IMR-90 (cell line): ENCODE data around the gene ANKRD40. TPM values are rescaled to one million over a fixed set of nuclear protein-coding genes. Genes with fewer than 3 reads are reported as not detected.

ENCODE experiments used
- ATAC-seq: fragments of 200-7000 bp; cut with Tn5 transposase; 2 replicates; pipeline ENCODE4 v1.9.1; 2020; ENCODE audit warnings: low read depth, mild to moderate bottlenecking, moderate library complexity
- BruUV-seq: library from RNA; stranded (reverse); fragments of 400-500 nt; replicated peaks from 2 replicates; lab custom pipeline; 2021; lab: Mats Ljungman, UMichigan
- CTCF ChIA-PET: fragments of 300-600 bp; formaldehyde crosslinking; extraction: SDS; loops from one replicate; lab custom pipeline; 2021; ENCODE audit warnings: antibody characterized with exemption; lab: Yijun Ruan, JAX
- POLR2A ChIA-PET: fragments of 300-600 bp; sonication (Branson Sonifier 250); formaldehyde crosslinking; loops from one replicate; lab custom pipeline; 2022; ENCODE audit warnings: antibody characterized with exemption; ENCODE audit not compliant: unreplicated experiment; lab: Charles Lee
- DNase-seq: peaks from one replicate; pipeline ENCODE4 v3.0.0; 2013
- H2AFZ ChIP-seq: replicated peaks from 2 replicates; pipeline ENCODE3; 2013; ENCODE audit warnings: low read length, mild to moderate bottlenecking; ENCODE audit not compliant: poor library complexity
- H2AK5ac ChIP-seq: 2 replicates; pipeline ENCODE4 v1.6.1; 2013; ENCODE audit warnings: low read depth, low read length, inconsistent platforms
- H2AK9ac ChIP-seq: replicated peaks from 2 replicates; pipeline ENCODE3; 2013; ENCODE audit warnings: mild to moderate bottlenecking, low read depth, low read length, moderate library complexity; ENCODE audit not compliant: poor library complexity
- H2BK120ac ChIP-seq: 2 replicates; pipeline ENCODE4 v1.6.1; 2013; ENCODE audit warnings: low read depth, low read length, inconsistent platforms
- H2BK15ac ChIP-seq: 3 replicates; pipeline ENCODE4 v1.6.1; 2013; ENCODE audit warnings: low read depth, low read length, inconsistent platforms
- H2BK20ac ChIP-seq: 2 replicates; pipeline ENCODE4 v1.6.1; 2013; ENCODE audit warnings: low read depth, mild to moderate bottlenecking, inconsistent platforms, low read length, moderate library complexity
- H2BK5ac ChIP-seq: 2 replicates; pipeline ENCODE4 v1.6.1; 2013; ENCODE audit warnings: mild to moderate bottlenecking, low read depth, low read length, inconsistent platforms; ENCODE audit not compliant: poor library complexity, severe bottlenecking
- H3K14ac ChIP-seq: replicated peaks from 2 replicates; pipeline ENCODE4 v1.6.1; 2013; ENCODE audit warnings: low read depth, low read length, inconsistent platforms
- H3K18ac ChIP-seq: 2 replicates; pipeline ENCODE4 v1.6.1; 2013; ENCODE audit warnings: low read depth, low read length, control low read depth
- H3K23ac ChIP-seq: 2 replicates; pipeline ENCODE4 v1.6.1; 2013; ENCODE audit warnings: low read depth, low read length, inconsistent platforms
- H3K27ac ChIP-seq: 2 replicates; pipeline ENCODE4 v1.5.1; 2013; ENCODE audit warnings: mild to moderate bottlenecking, control low read depth, low read length; ENCODE audit not compliant: insufficient read depth
- H3K27me3 ChIP-seq: 2 replicates; pipeline ENCODE4 v1.6.1; 2013; ENCODE audit warnings: low read length; ENCODE audit not compliant: control insufficient read depth, insufficient read depth
- H3K36me3 ChIP-seq: 2 replicates; pipeline ENCODE4 v1.6.1; 2013; ENCODE audit warnings: low read length, mixed read lengths; ENCODE audit not compliant: control insufficient read depth, insufficient read depth
- H3K4ac ChIP-seq: 2 replicates; pipeline ENCODE4 v1.6.1; 2013; ENCODE audit warnings: low read depth, low read length, inconsistent platforms
- H3K4me1 ChIP-seq: 2 replicates; pipeline ENCODE4 v1.6.1; 2013; ENCODE audit warnings: low read length, mixed read lengths; ENCODE audit not compliant: control insufficient read depth, insufficient read depth
- H3K4me2 ChIP-seq: 2 replicates; pipeline ENCODE4 v1.6.1; 2013; ENCODE audit warnings: low read depth, mild to moderate bottlenecking, control low read depth, low read length, moderate library complexity
- H3K4me3 ChIP-seq: 2 replicates; pipeline ENCODE4 v1.5.1; 2013; ENCODE audit warnings: low read depth, mild to moderate bottlenecking, control low read depth, low read length, moderate library complexity; ENCODE audit not compliant: insufficient read depth
- H3K56ac ChIP-seq: 2 replicates; pipeline ENCODE4 v1.6.1; 2013; ENCODE audit warnings: low read length, inconsistent platforms; ENCODE audit not compliant: insufficient read depth; ENCODE audit errors: extremely low read depth
- H3K79me1 ChIP-seq, 2 experiments: 2 replicates each; pipeline ENCODE4 v1.6.1; 2013; ENCODE audit warnings: low read length in 2 of 2, inconsistent platforms in 1 of 2, low read depth in 1 of 2
- H3K9ac ChIP-seq: 2 replicates; pipeline ENCODE4 v1.6.1; 2013; ENCODE audit warnings: low read depth, low read length, control low read depth
- H3K9me1 ChIP-seq: 2 replicates; pipeline ENCODE4 v1.6.1; 2013; ENCODE audit warnings: low read length, inconsistent platforms; ENCODE audit not compliant: insufficient read depth
- H3K9me3 ChIP-seq: 2 replicates; pipeline ENCODE4 v1.6.1; 2013; ENCODE audit warnings: low read length; ENCODE audit not compliant: control insufficient read depth, insufficient read depth
- H4K20me1 ChIP-seq: 2 replicates; pipeline ENCODE4 v1.6.1; 2013; ENCODE audit warnings: low read length, inconsistent platforms; ENCODE audit not compliant: insufficient read depth
- H4K5ac ChIP-seq: 2 replicates; pipeline ENCODE4 v1.6.1; 2013; ENCODE audit warnings: mild to moderate bottlenecking, low read depth, low read length, control low read depth
- H4K8ac ChIP-seq, 2 experiments: 2 replicates each; pipeline ENCODE4 v1.6.1; 2013; ENCODE audit warnings: low read depth in 2 of 2, low read length in 2 of 2, control low read depth in 1 of 2, inconsistent platforms in 1 of 2
- H4K91ac ChIP-seq: 2 replicates; pipeline ENCODE4 v1.6.1; 2013; ENCODE audit warnings: low read depth, low read length, inconsistent platforms; ENCODE audit not compliant: insufficient read depth
- CEBPB ChIP-seq: IDR thresholded peaks from 2 replicates; pipeline ENCODE4 v1.6.1; 2012; ENCODE audit warnings: low read depth, low read length, improper control_type of control experiment
- MAFK ChIP-seq: IDR thresholded peaks from 2 replicates; pipeline ENCODE4 v1.6.1; 2012; ENCODE audit warnings: low read depth, low read length, improper control_type of control experiment
- POLR2A ChIP-seq: IDR thresholded peaks from 2 replicates; pipeline ENCODE4 v1.6.1; 2012; ENCODE audit warnings: mild to moderate bottlenecking, low read depth, low read length
- RFX5 ChIP-seq: IDR thresholded peaks from 2 replicates; pipeline ENCODE4 v1.8.0; 2012; ENCODE audit warnings: low read depth, mild to moderate bottlenecking, low read length, moderate library complexity
- WGBS, 2 experiments: methylation state at CpG; one replicate each; pipeline versions ENCODE4 v1.1.5 to v1.1.7; 2013; ENCODE audit warnings: missing lambda C conversion rate in 2 of 2; ENCODE audit not compliant: insufficient read length in 1 of 2; ENCODE audit errors: extremely low coverage in 2 of 2; 5-methylcytosine and 5-hydroxymethylcytosine counted together
- dilution Hi-C: fragments of 300-500 bp; cut with HindIII; formaldehyde crosslinking; loops from one replicate; pipeline ENCODE4 v1.14.3; 2018; ENCODE audit warnings: low sequenced_read_pairs; ENCODE audit not compliant: unreplicated experiment
- in situ Hi-C: fragments of 300-500 bp; cut with MboI; formaldehyde crosslinking; loops from 3 replicates; pipeline ENCODE4 v1.14.3; 2019; ENCODE audit warnings: low sequenced_read_pairs, inconsistent platforms, mixed read lengths
- intact Hi-C: fragments of 100-400 bp; cut with micrococcal nuclease; formaldehyde crosslinking; loops from 2 replicates; pipeline ENCODE4 v1.10.0; 2022
- polyA plus RNA-seq, 3 experiments: library from polyadenylated mRNA; depleted of rRNA; stranded (reverse); fragments of >200 nt; gene quantifications; 2 replicates each; pipeline ENCODE4 v1.2.3, GENCODE V29; 2012; ENCODE audit warnings: low replicate concordance in 1 of 3
- total RNA-seq: library from RNA; depleted of rRNA; stranded (reverse); fragments of >200 nt; gene quantifications from 2 replicates; pipeline ENCODE4 v1.2.3, GENCODE V29; 2012

Gene ANKRD40
- total and polyA plus RNA-seq, 2 of the 4 experiments (the other 2 are of a cell fraction), result 23.4 to 35.8 TPM

GRCh38 chr17:50703162-50703561 is 4.6 kb downstream of the ANKRD40 start:
- Histone ChIP-seq H3K4me3 (no peak overlapping the region), H2AK9ac (no peak overlapping the region), H3K56ac (no peak overlapping the region), H3K14ac (no peak overlapping the region), H3K79me1 (peaks cover 32 to 64% of the 10 kb centered on the region in 2 experiments), H4K5ac (no peak overlapping the region), H4K91ac (no peak overlapping the region), H3K36me3 (peaks cover 10% of the 10 kb centered on the region), H3K4ac (no peak overlapping the region), H2BK5ac (no peak overlapping the region), H2BK15ac (no peak overlapping the region), H2BK20ac (no peak overlapping the region), H4K8ac (no peak overlapping the region), H2AK5ac (no peak overlapping the region), H3K27ac (no peak overlapping the region), H3K27me3 (no peaks in the 10 kb centered on the region), H4K20me1 (peaks cover 8% of the 10 kb centered on the region; the same call in 1 of the 2 replicates), H3K4me2 (no peak overlapping the region), H3K9me1 (peaks cover 3% of the 10 kb centered on the region; the same call in 1 of the 2 replicates), H3K9me3 (no peaks in the 10 kb centered on the region), H3K23ac (no peak overlapping the region), H3K9ac (no peak overlapping the region), H3K4me1 (no peaks in the 10 kb centered on the region), H3K18ac (no peak overlapping the region), H2BK120ac (no peak overlapping the region), H2AFZ (no peak overlapping the region)
- no TSS peak for BruUV-seq
- ChIA-PET POLR2A (interaction anchor here (1.0 kb wide), 1 partner anchor 43 kb away, joined by 7 read pairs; no protein-coding TSS in a partner anchor), CTCF (interaction anchor here (0.5 kb wide), 1 partner anchor 1799 kb away, joined by 10 read pairs; no protein-coding TSS in a partner anchor)
- ATAC-seq, result no peak
- DNase-seq, result no peak
- intact Hi-C loops, result no loop called here
- TF ChIP-seq POLR2A, result no peak
- no peak for TF ChIP-seq RFX5
- TF ChIP-seq MAFK, result no peak
- TF ChIP-seq CEBPB, result peak; percentile 48; the same call in 1 of the 2 replicates
- no CpG with 5 or more reads among the region's 3 CpGs for WGBS, 2 experiments
- dilution Hi-C loops, result no loop called here
- in situ Hi-C loops, result no loop called here
